HG03196 (cell line): ENCODE results near the gene ITPKB.

Experiments
- ATAC-seq: cut with Tn5 transposase; IDR thresholded peaks from one replicate; pipeline ENCODE4 v1.9.1; 2021; ENCODE audit not compliant: unreplicated experiment

The ITPKB gene

DNA sequence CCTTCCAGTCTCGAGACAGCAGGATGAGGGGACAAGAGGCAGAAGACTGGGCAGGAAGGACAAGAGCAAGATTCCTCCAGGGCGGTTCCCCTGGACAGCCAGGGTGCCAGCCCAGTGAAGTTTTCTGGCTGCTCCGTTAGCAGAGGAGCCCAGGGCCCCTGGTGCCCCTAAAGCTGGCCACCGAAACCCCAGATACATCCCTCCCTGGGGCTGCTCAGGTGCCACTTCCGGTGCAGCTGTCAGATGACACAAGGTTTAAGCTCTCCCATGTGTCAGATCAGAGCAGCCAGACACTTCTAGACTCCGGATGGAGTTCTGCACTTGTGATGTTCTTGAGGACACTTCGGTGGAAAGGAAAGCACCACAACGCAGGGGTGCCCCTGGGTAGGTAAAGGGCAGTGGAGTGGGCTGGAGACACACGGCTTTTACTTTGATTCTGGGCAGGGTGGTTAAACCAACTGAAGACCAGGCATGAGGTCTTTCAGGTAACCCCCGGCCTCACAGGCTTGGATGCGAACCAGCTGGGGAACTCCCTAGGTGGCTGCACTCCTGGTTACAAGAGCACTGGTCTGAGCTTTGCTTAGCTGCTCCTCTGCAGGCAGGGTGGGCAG, 85.7 kb downstream of the ITPKB start:
- peak; percentile 53 for ATAC-seq

- ATAC-seq = no peak
Measured at GRCh38 chr1:226652613-226653012, 86.5 kb downstream of the ITPKB start.

GRCh38 chr1:226651732-226652105, 87.4 kb downstream of the ITPKB start:
- no peak for ATAC-seq

DNA sequence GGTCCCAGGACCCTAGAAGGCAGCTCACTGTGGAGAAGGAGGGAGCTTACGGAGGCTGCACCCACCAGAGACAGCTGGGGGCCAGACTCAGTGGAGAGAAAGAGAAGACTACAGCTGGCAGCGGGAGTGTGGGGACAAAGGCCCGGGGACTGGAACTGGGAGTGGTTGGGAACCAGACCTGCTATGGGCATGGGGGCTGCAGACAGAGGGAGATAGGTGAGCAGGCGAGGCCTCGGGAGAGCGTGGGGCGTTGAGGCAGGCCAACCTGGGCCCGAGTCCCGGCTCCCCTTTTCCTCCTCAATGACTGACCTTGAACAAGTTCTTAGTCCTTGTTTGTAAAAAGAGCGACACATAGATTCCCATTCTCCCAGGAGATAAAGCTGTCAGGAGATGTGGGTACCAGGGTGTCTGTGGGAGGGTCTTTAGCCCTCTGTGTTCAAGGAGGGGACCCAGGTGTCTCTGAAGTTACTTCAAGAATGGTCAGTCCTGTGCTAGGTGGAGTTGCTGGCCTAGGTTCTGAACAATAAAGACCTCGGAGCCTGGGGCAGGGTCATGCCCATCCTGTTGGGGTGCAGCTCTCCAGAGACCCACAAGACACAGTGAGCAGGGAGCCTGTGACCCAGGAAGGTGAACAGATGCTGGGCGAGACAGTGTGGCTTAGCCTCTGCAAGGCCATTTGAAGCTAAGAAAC, 87.9 kb downstream of the ITPKB start:
- ATAC-seq = no peak

- no peak for ATAC-seq
Measured at GRCh38 chr1:226650236-226650841, 88.7 kb downstream of the ITPKB start.

DNA sequence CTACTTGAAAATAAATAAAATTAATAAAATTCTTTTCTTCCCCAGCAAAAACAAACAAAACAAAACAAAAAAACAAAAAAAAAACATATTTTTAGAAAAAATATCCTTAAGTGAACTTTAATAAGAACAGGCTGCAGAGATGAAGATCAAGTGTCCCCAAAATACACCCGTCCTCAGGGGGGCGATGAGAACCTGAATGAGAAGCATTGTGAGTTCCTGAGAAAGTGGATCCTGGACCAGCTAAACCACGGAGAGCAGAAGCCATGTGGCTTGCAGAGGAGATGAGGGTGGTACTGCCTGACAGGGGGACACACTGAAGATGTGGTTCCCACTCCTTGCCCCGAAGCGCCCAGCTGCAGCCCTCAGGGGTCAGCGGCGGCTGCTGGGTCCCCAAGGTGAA, 89.3 kb downstream of the ITPKB start:
- no peak for ATAC-seq

- no peak for ATAC-seq
Measured at GRCh38 chr1:226649244-226649643, 89.8 kb downstream of the ITPKB start.

- no peak for ATAC-seq
Measured at GRCh38 chr1:226648421-226648820, 90.7 kb downstream of the ITPKB start.

DNA sequence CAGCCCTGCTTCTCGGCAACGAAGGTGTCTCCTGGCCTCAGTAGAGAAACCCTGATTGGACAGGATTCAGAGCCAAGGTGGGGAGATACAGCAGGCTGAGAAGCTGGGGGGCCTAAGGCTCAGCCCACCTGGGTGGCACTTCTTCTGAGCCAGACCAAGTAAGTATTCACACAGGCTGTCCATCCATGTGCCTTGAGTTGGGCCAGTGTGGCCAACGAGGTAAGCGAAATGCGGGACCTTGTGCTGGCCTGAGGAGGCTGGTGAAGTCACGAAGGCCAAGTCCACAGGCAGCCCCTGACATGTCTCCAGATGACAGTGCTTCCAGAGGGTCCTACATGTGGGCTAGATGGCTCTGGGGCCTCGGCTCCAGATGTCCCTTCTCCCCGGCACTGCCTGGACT, 91.4 kb downstream of the ITPKB start:
- ATAC-seq = no peak

DNA sequence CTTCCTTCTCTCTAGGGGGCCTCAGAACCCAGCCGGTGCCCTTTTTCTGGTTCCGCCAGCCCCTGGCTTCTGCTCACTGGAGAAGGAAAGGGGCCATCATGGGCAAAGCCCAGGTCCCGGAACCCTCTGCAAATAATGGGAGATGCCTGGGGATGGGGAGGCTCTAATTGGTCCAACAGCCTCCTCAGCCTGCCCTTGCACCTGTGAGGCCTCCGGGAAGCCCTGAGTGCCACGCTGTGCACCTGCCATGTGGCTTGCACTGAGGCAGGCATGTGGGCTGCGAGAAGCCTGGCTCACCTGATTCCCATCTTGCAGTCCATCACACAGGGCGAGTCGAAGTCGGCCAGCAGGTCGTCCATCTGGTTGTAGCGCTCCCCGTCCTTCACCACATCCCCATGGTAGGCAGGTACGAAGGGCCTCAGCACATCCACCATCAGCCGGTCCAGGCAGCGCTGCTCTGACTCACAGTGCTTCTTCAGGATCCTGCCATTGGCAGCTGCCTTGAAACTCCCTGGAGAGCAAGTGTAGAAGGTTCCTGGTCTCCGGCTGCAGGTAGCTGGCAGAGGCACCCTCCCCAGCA, 92.1 kb downstream of the ITPKB start:
- ATAC-seq = no peak

GRCh38 chr1:226646026-226646869, 92.8 kb downstream of the ITPKB start:
- no peak for ATAC-seq

GRCh38 chr1:226645279-226645976, 93.7 kb downstream of the ITPKB start:
- ATAC-seq = no peak

DNA sequence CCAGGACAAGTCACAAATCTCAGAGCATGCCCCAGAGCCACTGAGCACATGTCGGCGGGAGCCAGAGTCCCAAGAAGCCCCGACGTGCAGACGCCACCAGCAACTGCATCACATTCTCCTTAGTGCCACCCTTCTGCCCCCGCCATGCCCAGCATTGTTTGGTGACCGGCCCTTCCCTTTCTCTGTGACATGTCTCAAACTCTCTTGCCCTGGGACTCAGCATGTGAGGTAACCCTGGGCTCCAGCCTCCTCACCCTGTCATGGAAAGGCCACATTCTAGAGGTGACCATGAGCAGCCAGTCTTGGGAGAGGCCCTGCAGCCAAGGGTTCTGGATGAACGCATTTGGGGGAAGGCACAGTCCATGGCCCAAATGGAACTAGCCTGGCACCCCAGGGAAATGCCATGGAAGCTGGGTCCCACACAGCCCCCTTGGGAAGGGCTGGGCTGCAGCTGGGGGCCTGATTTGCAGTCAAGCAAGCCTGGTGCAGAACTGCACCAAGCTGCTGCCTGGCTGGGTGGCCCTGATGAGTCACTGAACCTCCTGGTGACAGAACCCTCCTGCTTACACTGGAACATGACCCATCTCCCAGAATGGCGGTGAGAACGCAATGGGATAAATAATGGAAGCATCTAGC, 94.4 kb downstream of the ITPKB start:
- no peak for ATAC-seq

GRCh38 chr1:226643611-226644540, 95.2 kb downstream of the ITPKB start:
- ATAC-seq = no peak

DNA sequence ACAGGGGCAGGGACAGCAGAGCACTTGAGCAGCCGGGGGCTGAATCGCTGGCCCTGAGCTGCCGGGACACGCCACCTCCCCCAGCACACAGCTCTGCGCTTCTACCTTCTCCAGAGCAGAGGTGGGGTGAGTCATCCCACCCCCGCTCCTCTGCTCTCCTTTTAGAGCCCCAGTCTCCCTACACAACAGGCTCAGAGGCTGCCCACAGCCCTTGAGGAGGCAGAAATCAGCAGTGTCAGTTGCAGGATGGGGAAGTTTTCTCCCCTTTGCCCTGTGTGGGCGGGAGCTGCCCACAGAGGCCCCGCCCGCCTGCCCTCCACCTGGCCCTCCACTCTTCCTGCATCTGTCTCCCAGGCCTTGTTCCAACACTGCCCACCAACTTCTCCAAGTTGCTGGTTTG, 95.9 kb downstream of the ITPKB start:
- ATAC-seq = peak; percentile 70

- ATAC-seq = no peak
Measured at GRCh38 chr1:226642421-226642820, 96.7 kb downstream of the ITPKB start.

DNA sequence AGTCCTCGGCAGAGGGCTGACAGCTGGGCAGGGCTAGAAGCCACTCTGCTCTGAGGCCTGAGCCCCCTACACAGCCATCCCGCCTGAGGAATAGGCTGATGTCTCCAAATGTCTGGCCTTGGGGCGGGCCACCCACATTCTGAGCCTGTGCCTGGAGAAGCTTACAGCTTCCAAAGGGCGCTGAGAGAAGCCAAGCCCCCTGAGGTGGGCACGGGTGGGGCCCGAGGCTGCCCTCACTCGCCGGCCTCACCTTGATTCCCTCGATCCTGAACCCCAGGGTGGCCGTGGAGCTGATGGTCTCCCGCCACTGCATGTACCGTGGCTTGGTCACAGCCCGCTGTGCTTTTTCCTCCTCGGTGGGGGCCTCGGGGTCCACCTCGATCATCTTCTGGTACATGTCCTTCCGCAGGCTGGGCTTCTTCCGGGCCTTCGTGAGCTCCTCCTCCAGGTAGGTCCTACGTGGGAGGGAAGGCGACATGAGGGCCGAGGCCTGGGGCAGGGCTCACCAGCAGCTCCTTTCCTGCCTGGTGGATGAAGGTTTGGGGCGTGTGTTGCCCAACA, 97.3 kb downstream of the ITPKB start:
- ATAC-seq = no peak

GRCh38 chr1:226640321-226641136, 98.6 kb downstream of the ITPKB start:
- no peak for ATAC-seq
